GM19452 (cell line): Measurements from ENCODE around the gene COL1A2.

Source experiments
- ATAC-seq: cut with Tn5 transposase; IDR thresholded peaks from one replicate; pipeline ENCODE4 v1.9.1; 2021; ENCODE audit not compliant: unreplicated experiment

The COL1A2 gene

DNA sequence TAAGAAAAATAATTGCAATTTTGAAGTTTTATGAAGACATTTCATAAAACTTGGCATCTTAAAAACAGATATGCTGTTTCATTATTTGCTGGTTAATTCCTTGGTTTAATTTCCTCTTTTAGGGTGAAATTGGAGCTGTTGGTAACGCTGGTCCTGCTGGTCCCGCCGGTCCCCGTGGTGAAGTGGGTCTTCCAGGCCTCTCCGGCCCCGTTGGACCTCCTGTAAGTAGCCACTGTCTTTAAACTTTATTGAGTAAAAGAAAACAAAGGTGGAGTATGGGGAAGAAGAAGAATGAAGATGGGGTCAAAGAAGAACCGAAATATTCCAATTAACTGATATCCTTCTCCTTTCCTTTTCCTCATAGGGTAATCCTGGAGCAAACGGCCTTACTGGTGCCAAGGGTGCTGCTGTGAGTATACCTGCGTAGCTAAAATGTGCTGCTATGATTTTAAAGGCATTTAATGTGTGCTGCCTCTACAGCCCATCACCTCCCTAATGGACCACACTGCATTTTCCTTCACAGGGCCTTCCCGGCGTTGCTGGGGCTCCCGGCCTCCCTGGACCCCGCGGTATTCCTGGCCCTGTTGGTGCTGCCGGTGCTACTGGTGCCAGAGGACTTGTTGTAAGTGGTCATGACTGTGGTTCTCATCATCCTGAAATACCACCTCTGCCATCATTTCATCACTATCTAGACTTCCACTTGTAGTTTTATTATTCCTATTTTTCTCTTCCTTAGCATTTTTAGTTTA is 14.7 kb downstream of the COL1A2 start:
- ATAC-seq: no peak

DNA sequence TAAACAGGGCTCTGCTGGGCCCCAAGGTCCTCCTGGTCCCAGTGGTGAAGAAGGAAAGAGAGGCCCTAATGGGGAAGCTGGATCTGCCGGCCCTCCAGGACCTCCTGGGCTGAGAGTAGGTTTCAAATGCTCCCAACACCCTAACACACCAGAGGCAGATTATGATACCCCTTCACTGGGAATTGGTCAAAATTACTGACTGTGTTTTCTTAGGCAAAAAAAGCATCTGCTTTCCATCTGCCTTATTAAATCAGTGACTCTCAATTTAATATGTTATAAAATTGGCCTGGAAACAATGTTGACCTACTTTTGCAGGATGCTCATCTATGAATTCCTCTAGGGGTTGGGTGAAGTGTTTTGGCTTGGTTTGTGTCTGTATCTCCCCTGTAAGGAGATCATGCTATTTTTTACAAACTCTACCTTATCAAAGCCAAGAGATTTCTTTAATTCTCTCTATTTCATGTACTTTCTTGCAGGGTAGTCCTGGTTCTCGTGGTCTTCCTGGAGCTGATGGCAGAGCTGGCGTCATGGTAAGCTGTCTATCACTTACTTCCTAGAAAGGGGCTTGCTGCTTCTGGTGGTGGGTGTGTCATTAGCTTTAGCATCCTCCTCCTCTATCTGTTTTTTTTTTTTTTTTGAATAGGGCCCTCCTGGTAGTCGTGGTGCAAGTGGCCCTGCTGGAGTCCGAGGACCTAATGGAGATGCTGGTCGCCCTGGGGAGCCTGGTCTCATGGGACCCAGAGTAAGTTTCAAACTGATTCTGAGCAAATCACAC is 15.9 kb downstream of the COL1A2 start:
- no peak for ATAC-seq

GRCh38 chr7:94411188-94411466 is 16.4 kb downstream of the COL1A2 start:
- no peak for ATAC-seq

DNA sequence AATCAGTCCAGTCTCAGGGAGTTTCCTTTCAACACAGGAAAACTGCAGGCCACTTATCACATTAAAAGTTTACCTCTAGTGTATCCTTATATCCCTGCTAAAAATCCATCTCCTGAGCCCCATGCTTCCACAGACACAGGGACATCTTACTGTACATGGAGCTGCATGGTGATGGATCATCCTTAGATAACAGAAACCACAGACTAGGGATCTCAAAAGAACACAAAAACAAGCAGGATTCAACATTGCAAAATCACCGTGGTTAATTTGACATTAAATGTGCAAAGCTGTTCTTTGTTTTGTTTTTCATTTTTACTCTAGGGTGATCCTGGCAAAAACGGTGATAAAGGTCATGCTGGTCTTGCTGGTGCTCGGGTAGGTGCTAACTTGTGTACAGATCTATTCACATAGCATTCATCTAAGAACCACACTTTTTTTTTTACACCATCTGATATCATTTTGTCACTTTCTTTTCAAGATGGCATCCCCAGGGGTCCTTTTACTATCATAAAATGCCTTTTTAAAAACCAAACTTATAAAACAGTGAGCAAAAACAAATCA is 18.1 kb downstream of the COL1A2 start:
- no peak for ATAC-seq

- ATAC-seq: no peak
Measured at GRCh38 chr7:94414481-94414880, 19.8 kb downstream of the COL1A2 start.

DNA sequence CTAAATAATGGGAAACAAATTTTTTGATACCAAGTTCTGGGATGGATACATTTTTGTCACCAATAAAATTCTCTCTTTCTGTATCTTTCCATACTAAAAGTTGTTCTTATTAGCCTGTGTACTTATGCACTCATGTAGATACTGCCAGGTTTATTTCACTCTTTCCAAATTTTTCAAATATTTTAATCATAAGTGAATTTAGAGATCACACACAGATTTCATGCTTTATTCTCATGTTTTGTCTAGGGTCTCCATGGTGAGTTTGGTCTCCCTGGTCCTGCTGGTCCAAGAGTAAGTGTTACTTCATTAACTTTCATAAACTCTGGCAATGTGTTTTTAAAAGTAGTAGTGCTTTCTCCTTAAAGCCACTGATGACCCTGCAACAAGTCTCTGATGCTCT is 20.3 kb downstream of the COL1A2 start:
- ATAC-seq: no peak

GRCh38 chr7:94417306-94417705 is 22.6 kb downstream of the COL1A2 start:
- no peak for ATAC-seq

DNA sequence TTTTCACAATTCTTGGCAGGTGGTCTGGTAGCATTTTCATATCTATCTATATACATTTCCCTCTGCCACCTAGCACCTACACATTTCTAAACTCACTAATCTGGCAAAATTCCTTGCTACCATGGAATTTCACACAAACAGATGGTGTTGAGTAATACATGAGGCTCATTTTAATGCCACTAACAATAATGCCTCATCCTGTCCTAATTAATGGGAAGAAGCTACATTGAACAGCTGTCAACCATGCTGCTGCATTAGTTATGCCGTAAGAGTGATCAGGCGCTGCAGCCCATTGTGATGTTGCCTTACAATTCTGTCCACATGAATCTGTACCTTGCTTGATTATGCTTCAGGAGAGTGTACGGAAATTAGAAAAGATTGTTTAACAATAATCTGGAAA is 23.2 kb downstream of the COL1A2 start:
- no peak for ATAC-seq

GRCh38 chr7:94418851-94419250 is 24.2 kb downstream of the COL1A2 start:
- ATAC-seq: no peak

- no peak for ATAC-seq
Measured at GRCh38 chr7:94420328-94420727, 25.6 kb downstream of the COL1A2 start.

DNA sequence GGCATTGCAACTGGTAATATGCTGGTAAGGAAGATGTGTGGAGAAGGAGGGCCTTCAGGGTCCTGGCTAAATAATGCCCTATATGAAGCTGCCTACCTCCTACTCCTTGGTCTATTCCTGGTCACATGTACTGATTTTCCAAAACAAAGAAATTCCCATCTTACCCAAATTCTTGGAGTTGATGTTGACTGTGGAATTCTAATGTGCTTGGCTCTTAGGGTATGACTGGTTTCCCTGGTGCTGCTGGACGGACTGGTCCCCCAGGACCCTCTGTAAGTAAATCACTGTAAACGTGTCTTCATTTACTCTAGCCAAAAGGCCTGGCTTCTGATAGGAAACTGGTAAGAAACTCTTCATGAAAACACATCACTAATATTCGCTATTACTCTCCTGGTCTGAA is 27.0 kb downstream of the COL1A2 start:
- ATAC-seq: no peak

DNA sequence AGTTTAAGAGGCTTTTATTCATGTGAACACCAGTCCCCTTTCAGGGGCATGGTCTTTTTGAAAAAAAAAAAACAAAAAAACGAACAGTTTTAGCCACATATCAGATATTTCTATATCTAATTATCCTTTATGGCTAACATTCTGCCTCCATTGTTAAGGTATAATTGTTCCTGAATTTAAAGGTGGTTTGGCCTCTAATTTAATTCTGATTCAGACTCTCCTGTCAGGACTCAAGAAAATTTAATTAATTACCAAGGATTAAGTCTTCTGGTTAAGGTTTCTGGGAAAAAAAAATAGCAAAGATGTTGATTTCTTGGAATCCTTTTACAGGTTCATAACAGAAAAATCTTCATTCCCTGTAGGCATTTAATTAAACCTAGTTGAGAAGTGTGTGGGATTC is 27.4 kb downstream of the COL1A2 start:
- ATAC-seq: no peak

- ATAC-seq: no peak
Measured at GRCh38 chr7:94422827-94423460, 28.2 kb downstream of the COL1A2 start.

GRCh38 chr7:94423863-94424735 is 29.4 kb downstream of the COL1A2 start:
- ATAC-seq: no peak

DNA sequence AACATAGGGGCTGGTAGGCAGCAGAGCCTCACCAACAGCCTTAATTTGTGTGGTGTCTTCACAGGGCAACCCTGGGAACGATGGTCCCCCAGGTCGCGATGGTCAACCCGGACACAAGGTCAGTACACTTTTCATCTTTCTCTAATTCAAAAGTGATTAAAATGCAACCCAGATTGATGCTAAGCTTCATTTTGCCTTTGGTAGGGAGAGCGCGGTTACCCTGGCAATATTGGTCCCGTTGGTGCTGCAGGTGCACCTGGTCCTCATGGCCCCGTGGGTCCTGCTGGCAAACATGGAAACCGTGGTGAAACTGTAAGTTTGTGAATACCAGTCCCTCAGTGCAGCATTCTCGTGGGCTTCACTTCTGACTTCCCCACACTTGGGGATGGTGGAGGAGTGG is 30.9 kb downstream of the COL1A2 start:
- no peak for ATAC-seq

DNA sequence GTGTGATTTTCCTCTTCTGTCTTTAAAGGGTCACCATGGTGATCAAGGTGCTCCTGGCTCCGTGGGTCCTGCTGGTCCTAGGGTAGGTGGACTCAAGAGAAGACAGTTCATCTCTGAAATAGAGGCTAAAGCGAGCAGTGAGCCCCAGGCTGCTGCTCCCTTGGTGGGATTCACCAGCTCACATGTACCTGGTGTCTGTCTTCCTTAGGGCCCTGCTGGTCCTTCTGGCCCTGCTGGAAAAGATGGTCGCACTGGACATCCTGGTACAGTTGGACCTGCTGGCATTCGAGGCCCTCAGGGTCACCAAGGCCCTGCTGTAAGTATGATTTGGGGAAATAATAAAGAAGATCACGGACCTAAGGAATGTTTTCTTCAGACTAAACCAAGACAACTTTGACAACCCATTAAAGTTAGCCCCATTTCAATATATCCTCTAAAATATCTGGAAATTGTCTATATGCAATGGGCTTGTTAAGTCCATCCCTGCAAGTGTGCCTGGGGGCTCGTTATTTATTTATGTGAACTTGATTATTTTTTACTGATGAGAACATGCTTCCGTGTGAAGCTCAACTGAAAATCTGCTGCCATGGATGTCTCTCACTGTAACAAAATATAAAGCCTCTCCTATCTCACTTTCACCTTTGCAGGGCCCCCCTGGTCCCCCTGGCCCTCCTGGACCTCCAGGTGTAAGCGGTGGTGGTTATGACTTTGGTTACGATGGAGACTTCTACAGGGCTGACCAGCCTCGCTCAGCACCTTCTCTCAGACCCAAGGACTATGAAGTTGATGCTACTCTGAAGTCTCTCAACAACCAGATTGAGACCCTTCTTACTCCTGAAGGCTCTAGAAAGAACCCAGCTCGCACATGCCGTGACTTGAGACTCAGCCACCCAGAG is 32.5 kb downstream of the COL1A2 start:
- no peak for ATAC-seq

GRCh38 chr7:94429153-94429552 is 34.5 kb downstream of the COL1A2 start:
- no peak for ATAC-seq

GRCh38 chr7:94431176-94431575 is 36.5 kb downstream of the COL1A2 start:
- no peak for ATAC-seq

DNA sequence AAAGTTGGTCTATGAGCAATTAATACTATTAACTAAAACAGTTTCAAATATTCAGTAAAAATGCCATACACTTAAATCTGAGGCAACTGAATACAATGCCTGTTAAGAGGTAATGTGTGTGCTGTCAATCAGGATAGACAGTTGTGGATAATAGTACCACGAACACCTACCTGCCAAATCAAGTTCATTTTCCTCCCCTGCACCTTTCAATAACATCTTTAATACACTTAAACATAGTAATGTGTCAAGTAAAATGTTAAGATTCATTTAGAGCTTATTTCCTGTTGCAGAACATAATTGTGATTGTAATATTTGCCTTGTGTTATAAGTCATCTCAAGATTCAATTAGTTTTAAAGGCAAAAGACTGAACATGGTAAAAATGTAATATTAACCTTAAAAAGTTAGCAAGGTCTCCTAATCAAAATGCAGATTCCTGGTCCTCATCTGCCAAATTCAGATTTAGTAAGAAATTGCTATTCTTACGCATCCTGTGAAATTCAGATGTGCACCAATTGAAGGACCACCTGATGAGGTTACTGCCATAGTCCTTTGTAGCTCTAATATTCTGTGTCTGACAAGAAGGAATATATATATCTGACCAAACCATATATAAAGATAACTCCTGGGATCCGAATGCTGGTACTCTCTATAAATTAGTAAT is 37.1 kb downstream of the COL1A2 start:
- no peak for ATAC-seq

DNA sequence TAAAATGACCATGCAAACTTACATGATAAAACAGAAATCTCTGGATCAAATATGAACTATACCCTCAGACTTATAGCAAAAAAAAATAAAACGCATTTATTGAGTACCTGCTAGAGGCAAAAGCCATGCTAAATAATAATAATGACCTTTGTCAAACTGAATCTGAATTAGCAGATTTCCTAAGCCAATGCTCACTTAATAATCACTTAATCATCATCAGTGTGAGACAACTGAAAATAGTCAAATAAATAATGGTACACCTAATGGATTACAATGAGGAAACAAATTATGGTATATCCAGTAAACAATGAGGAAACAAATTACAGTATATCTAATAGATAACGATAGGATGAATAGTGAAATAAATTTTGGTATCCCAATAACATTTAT is 37.6 kb downstream of the COL1A2 start:
- ATAC-seq: no peak
